ENCODE data around the gene CD74. TPM values are rescaled to one million over a fixed set of nuclear protein-coding genes. Genes with fewer than 3 reads are reported as not detected.

The CD74 gene
- 10 to 100 TPM; 31.7 to 68.9 TPM for total RNA-seq

DNA sequence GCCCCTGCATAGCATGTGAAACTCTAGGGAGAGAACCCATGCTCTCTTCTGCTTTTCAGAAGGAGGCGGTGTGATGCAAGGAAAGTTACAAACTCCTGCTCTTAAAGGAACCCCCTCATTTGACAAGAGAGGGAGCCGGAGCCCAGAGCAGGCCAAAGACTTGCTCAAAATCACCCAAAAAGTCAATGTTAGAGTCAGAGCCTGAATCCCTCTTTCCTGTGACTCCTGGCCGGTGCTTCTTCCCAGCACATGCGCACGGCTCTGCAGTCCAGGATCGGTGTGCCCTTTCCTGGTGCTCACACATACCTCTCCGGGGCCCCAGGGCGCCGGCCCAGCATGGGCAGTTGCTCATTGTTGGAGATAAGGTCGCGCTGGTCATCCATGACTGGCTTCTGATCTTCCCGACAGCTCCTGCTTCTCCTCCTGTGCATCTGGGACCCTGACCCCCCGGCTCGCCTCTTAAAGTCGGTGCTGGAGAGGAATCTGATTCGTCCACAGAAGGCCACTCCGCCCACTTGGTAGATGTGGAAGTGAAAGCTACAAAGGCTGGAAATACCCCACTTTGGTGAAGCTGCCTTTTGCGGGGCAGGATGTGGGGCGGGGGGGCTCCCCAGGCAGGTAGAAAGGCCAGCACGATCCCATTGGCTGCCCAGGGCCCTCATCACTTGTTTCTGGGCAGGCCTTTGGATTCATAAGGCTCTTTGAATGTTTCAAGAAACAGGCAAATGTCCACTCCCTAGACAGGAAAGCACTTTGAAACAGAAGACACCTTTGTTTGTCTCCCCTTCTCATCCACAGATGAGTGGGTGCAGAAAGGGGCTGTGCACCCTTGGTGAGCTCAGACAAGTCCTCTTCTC lies at the start of gene CD74:
Gene CD74 (minus strand): TSS at position 592 of the 857 bp plus-strand sequence. CDS start 161 bp downstream, at position 431.

DNA sequence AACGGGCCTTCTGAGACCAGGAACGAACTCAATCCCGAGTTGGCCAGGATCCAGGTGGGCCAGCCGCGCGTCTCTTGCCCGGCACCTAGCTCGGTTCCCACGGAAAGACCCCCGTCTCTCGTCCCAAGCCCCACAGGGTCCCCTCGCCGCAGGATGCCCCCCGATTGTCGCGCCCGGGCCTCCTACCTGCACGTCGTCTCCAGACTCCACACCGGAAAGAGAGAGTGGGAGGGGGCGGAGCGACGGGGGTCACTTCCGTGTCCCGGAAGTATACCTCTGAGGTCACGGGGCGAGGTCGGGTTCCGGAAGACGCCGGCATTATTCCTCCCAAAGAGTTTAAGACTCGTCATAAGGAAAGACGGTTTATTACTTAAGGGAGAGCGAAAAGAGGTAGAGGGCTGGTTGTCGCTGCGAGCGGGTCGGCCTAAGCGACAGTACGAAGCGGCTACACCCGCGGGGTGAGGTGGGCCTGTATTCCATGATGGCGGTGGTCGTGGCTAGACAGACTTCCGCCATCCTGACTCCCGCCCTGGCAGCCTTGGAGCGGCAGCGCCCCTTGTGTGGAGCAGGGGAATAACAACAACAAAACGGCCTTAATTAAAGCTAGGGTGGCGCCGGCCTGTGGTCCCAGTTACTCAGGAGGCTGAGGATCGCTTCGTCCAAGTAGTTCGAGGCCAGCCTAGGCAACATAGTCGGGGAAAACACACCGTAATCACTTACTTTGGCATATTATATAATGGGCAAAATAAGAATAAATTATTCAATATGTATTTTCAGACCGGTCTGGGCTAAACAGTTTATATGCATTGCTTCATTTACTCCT lies 37.0 kb upstream of the CD74 start, which contains the start of gene RPS14:
Gene RPS14 (minus strand): TSS at position 223 of the 823 bp plus-strand sequence. CDS start 2,006 bp downstream, outside the sequence.

DNA sequence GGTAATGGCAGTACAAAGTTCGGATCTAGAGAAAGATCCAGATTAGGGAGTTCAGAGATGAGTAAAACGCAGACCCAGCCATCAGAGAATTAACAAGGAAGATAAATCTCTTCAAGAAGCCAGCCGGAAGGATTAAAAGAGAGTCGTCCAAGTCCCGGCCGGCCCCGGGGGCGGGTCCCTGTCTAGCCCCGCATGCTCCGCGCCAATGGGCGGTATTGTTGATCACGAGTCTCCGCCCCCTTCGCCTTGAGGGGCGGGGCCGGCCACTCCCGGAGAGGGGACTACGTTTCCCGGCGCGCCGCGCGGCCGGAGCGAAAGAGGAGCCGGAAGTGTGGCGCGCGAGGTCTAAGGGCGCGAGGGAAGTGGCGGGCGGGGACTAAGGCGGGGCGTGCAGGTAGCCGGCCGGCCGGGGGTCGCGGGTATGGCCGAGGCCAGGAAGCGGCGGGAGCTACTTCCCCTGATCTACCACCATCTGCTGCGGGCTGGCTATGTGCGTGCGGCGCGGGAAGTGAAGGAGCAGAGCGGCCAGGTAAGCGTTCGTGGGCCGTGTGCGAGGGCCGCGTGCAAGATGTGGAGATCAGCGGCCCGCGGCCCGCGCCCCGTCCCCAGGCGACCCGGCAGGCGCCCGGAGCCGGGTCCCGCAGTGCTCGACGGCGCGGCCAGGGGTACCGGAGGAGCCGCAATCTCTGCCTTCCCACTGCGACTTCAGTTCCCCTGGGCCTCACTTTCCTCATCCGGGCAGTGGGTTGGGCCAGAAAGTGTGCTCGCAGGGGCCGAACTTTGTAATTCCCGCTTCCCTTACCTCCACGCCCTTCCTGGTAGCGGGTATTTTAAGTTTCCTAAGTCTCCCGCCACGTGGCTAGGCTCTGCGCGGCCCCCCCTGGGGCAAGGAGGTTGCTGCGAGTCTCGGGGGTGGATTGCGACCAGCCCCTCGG lies 55.1 kb downstream of the CD74 start, which contains the start of gene TCOF1:
Gene TCOF1 (plus strand): TSS at position 372 of the 935 bp plus-strand sequence. CDS start 50 bp downstream, at position 422.

Other genes starting within 250 kb of the CD74 start
- gene CDX1, start 246.1 kb downstream of the CD74 start, total RNA-seq: not detected
- gene SLC6A7, start 222.8 kb downstream of the CD74 start, total RNA-seq: not detected
- under 1 TPM; 0.33 to 0.34 TPM for gene CAMK2A, start 123.1 kb downstream of the CD74 start, total RNA-seq
- gene ARSI, start 110.0 kb downstream of the CD74 start, total RNA-seq: 10 to 100 TPM; 12.7 to 31.6 TPM
- 10 to 100 TPM; 15.5 to 34.6 TPM for gene TCOF1, start 55.2 kb downstream of the CD74 start, total RNA-seq
- 1,000 to 10,000 TPM; 1,008 to 2,761 TPM for gene RPS14, start 36.8 kb upstream of the CD74 start, total RNA-seq
- gene NDST1, start 95.2 kb upstream of the CD74 start, total RNA-seq: 10 to 100 TPM; 43.7 to 45.6 TPM
- gene SYNPO, start 227.8 kb upstream of the CD74 start, total RNA-seq: 1 to 10 TPM; 4.0 to 4.8 TPM
- 1 to 10 TPM in 1 of 2 donors, under 1 TPM in 1; 0.34 to 1.3 TPM for gene MYOZ3, start 248.3 kb upstream of the CD74 start, total RNA-seq